GM10847 (cell line): ENCODE measurements around the gene DAZ3.
"Not testable (repeated sequence)": the region's sequence is repeated elsewhere in the genome, so short reads cannot be mapped to it uniquely, and the experiment has no call there.

Source experiments
- POLR2A ChIP-seq: IDR thresholded peaks from 2 replicates; pipeline ENCODE4 v1.6.1; 2011; ENCODE audit not compliant: insufficient read length; ENCODE audit errors: extremely low read depth

Gene DAZ3

GRCh38 chrY:24813293-24813692, at the start of gene DAZ3:
Gene DAZ3, minus strand, starts transcription at chrY:24813393. Its CDS starts 208 bp downstream, at chrY:24813185.
- not testable (repeated sequence) for TF ChIP-seq POLR2A

GRCh38 chrY:24833619-24834018, 20.4 kb upstream of the DAZ3 start, which contains the start of gene DAZ4:
Gene DAZ4, plus strand, starts transcription at chrY:24833919. Its CDS starts 208 bp downstream, at chrY:24834127.
- not testable (repeated sequence) for TF ChIP-seq POLR2A
